Gastrocnemius medialis (tissue), 4 donors: Measurements from ENCODE around the gene STARD3.

Experiments used
- POLR2A ChIP-seq, 2 donors: fragments of 450-650 bp; IDR thresholded peaks; one replicate each; pipeline ENCODE4 v1.6.1; 2017; ENCODE audit warnings: antibody characterized with exemption in 2 of 2, mild to moderate bottlenecking in 2 of 2, moderate library complexity in 2 of 2
- TF ChIP-seq, protein P1 (sequence below), 5 experiments: fragments of 450-650 bp in 3 of 5; fragments of 200-600 bp in 2 of 5; sonication (generic) in 2 of 5; IDR thresholded peaks in 4 of 5; conservative IDR thresholded peaks in 1 of 5; 1 replicate in 4 of 5; 2 replicates in 1 of 5; pipeline ENCODE4 v1.5.1; 2016 to 2019; ENCODE audit warnings: antibody characterized with exemption in 5 of 5, mild to moderate bottlenecking in 3 of 5, moderate library complexity in 3 of 5

DNA sequence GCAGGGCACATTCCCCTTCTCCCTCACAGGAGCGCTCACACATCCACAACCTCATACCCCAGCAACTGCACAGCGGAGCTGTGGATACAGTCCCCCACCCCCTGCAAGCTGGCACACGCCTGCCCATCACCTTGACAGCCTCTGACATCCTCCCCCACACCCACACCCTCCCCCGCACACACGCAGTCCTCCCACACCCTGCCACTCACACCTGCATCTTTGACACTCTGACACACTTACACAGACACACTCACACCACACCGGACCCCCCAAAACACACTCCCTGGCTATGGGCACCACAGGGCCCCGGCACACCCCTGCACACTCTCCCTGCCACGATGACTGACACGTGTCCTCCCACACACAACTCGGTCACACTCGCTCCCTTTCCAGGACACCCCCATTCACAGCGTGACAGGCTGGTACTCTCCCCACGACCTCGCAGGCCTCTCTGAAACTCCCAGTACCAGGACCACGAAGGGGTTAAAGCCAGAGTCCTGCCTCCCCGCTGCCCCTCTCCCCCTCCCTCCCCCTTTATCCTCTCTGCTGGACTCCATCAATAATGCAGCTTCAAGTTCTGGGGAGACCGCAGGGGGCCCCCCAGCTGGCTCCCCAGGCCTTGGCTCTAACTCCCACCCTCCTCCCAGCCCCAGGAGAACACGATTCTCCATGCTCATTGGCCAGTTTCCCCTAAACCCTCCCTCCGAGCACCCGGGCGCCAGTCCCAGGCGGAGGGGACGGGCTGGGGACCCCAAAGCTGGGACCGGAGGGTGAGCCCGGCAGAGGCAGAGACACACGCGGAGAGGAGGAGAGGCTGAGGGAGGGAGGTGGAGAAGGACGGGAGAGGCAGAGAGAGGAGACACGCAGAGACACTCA, 10.5 kb upstream of the STARD3 start, which contains the start of gene PPP1R1B:
- TF ChIP-seq, protein P1, sequence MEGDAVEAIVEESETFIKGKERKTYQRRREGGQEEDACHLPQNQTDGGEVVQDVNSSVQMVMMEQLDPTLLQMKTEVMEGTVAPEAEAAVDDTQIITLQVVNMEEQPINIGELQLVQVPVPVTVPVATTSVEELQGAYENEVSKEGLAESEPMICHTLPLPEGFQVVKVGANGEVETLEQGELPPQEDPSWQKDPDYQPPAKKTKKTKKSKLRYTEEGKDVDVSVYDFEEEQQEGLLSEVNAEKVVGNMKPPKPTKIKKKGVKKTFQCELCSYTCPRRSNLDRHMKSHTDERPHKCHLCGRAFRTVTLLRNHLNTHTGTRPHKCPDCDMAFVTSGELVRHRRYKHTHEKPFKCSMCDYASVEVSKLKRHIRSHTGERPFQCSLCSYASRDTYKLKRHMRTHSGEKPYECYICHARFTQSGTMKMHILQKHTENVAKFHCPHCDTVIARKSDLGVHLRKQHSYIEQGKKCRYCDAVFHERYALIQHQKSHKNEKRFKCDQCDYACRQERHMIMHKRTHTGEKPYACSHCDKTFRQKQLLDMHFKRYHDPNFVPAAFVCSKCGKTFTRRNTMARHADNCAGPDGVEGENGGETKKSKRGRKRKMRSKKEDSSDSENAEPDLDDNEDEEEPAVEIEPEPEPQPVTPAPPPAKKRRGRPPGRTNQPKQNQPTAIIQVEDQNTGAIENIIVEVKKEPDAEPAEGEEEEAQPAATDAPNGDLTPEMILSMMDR (IDR thresholded peaks at IDR 0.05 in 4 of 5, conservative IDR thresholded peaks at IDR 0.05 in 1 of 5) = no peak
- TF ChIP-seq POLR2A (IDR thresholded peaks at IDR 0.05) = no peak
